Right lobe of liver (tissue), 4 donors: ENCODE measurements around the gene AGRN.

Experiments
- CTCF ChIP-seq, 4 donors: fragments of 200-600 bp in 3 of 4; fragments of 450-650 bp in 1 of 4; IDR thresholded peaks; one replicate each; pipeline versions ENCODE4 v1.5.1 to v1.8.0; 2016 to 2022; ENCODE audit warnings: antibody characterized with exemption in 4 of 4, mild to moderate bottlenecking in 2 of 4
- POLR2A ChIP-seq: fragments of 450-650 bp; IDR thresholded peaks from one replicate; pipeline ENCODE4 v1.6.1; 2017; ENCODE audit warnings: antibody characterized with exemption, mild to moderate bottlenecking
- donor health status: DM: no; HTN: no; CAD: no.
- donor health status: DM: no; HTN: no; CAD: no.
- donor health status: DM: no; HTN: yes; CAD: no.

- TF ChIP-seq CTCF (IDR thresholded peaks at IDR 0.05), result no peak
- no peak for TF ChIP-seq POLR2A
Measured at GRCh38 chr1:1085911-1086841, 66.3 kb downstream of the AGRN start.
